Left colon (tissue), 2 donors: ENCODE measurements around the gene SYNPR. TPM values are rescaled to one million over a fixed set of nuclear protein-coding genes. Genes with fewer than 3 reads are reported as not detected.
A peak's percentile ranks its signal among the peaks of the same experiment; 100 is the strongest.

Experiments
- ATAC-seq: fragments of 200-7000 bp; cut with Tn5 transposase; one replicate; pipeline ENCODE4 v1.9.1; 2020; ENCODE audit warnings: mild to moderate bottlenecking, moderate library complexity
- DNase-seq, 2 donors: peaks; one replicate each; pipeline ENCODE4 v3.0.0-alpha.2; 2020
- intact Hi-C, 2 donors: fragments of 100-400 bp; cut with DNase I in 1 of 2; cut with micrococcal nuclease in 1 of 2; formaldehyde crosslinking; loops; one replicate each; pipeline versions ENCODE4 v1.11.2 to v1.14.0; 2022; cut with DNase I, micrococcal nuclease
- total RNA-seq, 2 donors: library from RNA; stranded (reverse); fragmentation: NEBNext Ultra II Directional; extraction: Animal tissue kit (Norgen Biotek cat#: 25700); gene quantifications; one replicate each; pipeline ENCODE4 v1.2.1, GENCODE V29; 2021
- donor health status: DM: no; HTN: no; CAD: no.
- donor health status: DM: yes; HTN: yes; CAD: no.

The SYNPR gene
- total RNA-seq, 2 donors from 2014 or later = 0.15 TPM; not detected in 1

GRCh38 chr3:63576846-63577245 lies 298.7 kb downstream of the SYNPR start:
- intact Hi-C loops = no loop called here
- peak; percentile 88 for ATAC-seq
- DNase-seq = peak in 1 of 2 donors; percentile 11

GRCh38 chr3:63578858-63579257 lies 300.8 kb downstream of the SYNPR start:
- peak; percentile 51 for ATAC-seq
- no peak for DNase-seq
- intact Hi-C loops = no loop called here

- ATAC-seq (no peak), DNase-seq (no peak)
- intact Hi-C loops = no loop called here
These were observed 302.0 kb downstream of the SYNPR start for GRCh38 chr3:63580151-63580550.

GRCh38 chr3:63582943-63583500 lies 304.9 kb downstream of the SYNPR start:
- DNase-seq = no peak
- ATAC-seq = no peak
- intact Hi-C loops = no loop called here

- ATAC-seq (no peak), DNase-seq (no peak)
- intact Hi-C loops = no loop called here
These were observed 306.6 kb downstream of the SYNPR start for GRCh38 chr3:63584681-63585080.

- no peak for DNase-seq
- ATAC-seq = no peak
- intact Hi-C loops = no loop called here
These were observed 307.8 kb downstream of the SYNPR start for GRCh38 chr3:63585927-63586326.

GRCh38 chr3:63588895-63589294 lies 310.8 kb downstream of the SYNPR start:
- peak; percentile 49 for ATAC-seq
- intact Hi-C loops = no loop called here
- no peak for DNase-seq

- intact Hi-C loops = no loop called here
- ATAC-seq (no peak), DNase-seq (no peak)
These were observed 315.7 kb downstream of the SYNPR start for GRCh38 chr3:63593779-63594178.

- DNase-seq (no peak), ATAC-seq (no peak)
- intact Hi-C loops = no loop called here
These were observed 317.1 kb downstream of the SYNPR start for GRCh38 chr3:63595221-63595620.

- DNase-seq (no peak), ATAC-seq (no peak)
- intact Hi-C loops = no loop called here
These were observed 318.9 kb downstream of the SYNPR start for GRCh38 chr3:63597019-63597418.

GRCh38 chr3:63607716-63608115 lies 329.6 kb downstream of the SYNPR start:
- intact Hi-C loops = no loop called here
- ATAC-seq = no peak
- no peak for DNase-seq

- ATAC-seq (no peak), DNase-seq (no peak)
- intact Hi-C loops = no loop called here
These were observed 331.3 kb downstream of the SYNPR start for GRCh38 chr3:63609408-63609807.

- DNase-seq (no peak), ATAC-seq (no peak)
- intact Hi-C loops = no loop called here
These were observed 331.7 kb downstream of the SYNPR start for GRCh38 chr3:63609834-63610233.

GRCh38 chr3:63611382-63611781 lies 333.3 kb downstream of the SYNPR start:
- intact Hi-C loops = no loop called here
- ATAC-seq = no peak

GRCh38 chr3:63613561-63613960 lies 335.5 kb downstream of the SYNPR start:
- intact Hi-C loops = no loop called here
- no peak for DNase-seq
- no peak for ATAC-seq

More at GRCh38 chr3:63611382-63611781, 333.3 kb downstream of the SYNPR start:
- no peak for DNase-seq

GRCh38 chr3:63617391-63617790 lies 339.3 kb downstream of the SYNPR start:
- intact Hi-C loops = no loop called here
- ATAC-seq = no peak

GRCh38 chr3:63624941-63625560 lies 346.9 kb downstream of the SYNPR start:
- ATAC-seq (no peak), DNase-seq (no peak)
- intact Hi-C loops = no loop called here

More at GRCh38 chr3:63617391-63617790, 339.3 kb downstream of the SYNPR start:
- DNase-seq = no peak

GRCh38 chr3:63631670-63632069 lies 353.6 kb downstream of the SYNPR start:
- intact Hi-C loops = no loop called here
- ATAC-seq (no peak), DNase-seq (no peak)

GRCh38 chr3:63635186-63635585 lies 357.1 kb downstream of the SYNPR start:
- intact Hi-C loops = no loop called here
- ATAC-seq (no peak), DNase-seq (no peak)

GRCh38 chr3:63639806-63640205 lies 361.7 kb downstream of the SYNPR start:
- ATAC-seq = no peak
- intact Hi-C loops = no loop called here

GRCh38 chr3:63642488-63642887 lies 364.4 kb downstream of the SYNPR start:
- intact Hi-C loops = no loop called here
- DNase-seq = no peak
- ATAC-seq = no peak

More at GRCh38 chr3:63639806-63640205, 361.7 kb downstream of the SYNPR start:
- no peak for DNase-seq
